Gastrocnemius medialis (tissue), 4 donors: Measurements from ENCODE around the gene UBN1.

Experiments
- POLR2A ChIP-seq, 2 donors: fragments of 450-650 bp; IDR thresholded peaks; one replicate each; pipeline ENCODE4 v1.6.1; 2017; ENCODE audit warnings: antibody characterized with exemption in 2 of 2, mild to moderate bottlenecking in 2 of 2, moderate library complexity in 2 of 2
- TF ChIP-seq, protein P1 (sequence below), 5 experiments: fragments of 450-650 bp in 3 of 5; fragments of 200-600 bp in 2 of 5; sonication (generic) in 2 of 5; IDR thresholded peaks in 4 of 5; conservative IDR thresholded peaks in 1 of 5; 1 replicate in 4 of 5; 2 replicates in 1 of 5; pipeline ENCODE4 v1.5.1; 2016 to 2019; ENCODE audit warnings: antibody characterized with exemption in 5 of 5, mild to moderate bottlenecking in 3 of 5, moderate library complexity in 3 of 5

- no peak for TF ChIP-seq POLR2A (IDR thresholded peaks at IDR 0.05)
- TF ChIP-seq, protein P1, sequence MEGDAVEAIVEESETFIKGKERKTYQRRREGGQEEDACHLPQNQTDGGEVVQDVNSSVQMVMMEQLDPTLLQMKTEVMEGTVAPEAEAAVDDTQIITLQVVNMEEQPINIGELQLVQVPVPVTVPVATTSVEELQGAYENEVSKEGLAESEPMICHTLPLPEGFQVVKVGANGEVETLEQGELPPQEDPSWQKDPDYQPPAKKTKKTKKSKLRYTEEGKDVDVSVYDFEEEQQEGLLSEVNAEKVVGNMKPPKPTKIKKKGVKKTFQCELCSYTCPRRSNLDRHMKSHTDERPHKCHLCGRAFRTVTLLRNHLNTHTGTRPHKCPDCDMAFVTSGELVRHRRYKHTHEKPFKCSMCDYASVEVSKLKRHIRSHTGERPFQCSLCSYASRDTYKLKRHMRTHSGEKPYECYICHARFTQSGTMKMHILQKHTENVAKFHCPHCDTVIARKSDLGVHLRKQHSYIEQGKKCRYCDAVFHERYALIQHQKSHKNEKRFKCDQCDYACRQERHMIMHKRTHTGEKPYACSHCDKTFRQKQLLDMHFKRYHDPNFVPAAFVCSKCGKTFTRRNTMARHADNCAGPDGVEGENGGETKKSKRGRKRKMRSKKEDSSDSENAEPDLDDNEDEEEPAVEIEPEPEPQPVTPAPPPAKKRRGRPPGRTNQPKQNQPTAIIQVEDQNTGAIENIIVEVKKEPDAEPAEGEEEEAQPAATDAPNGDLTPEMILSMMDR (IDR thresholded peaks at IDR 0.05 in 4 of 5, conservative IDR thresholded peaks at IDR 0.05 in 1 of 5), result no peak
Observed at GRCh38 chr16:4884209-4884608, 36.9 kb downstream of the UBN1 start.
